ENCODE data around the gene IL16. TPM values are rescaled to one million over a fixed set of nuclear protein-coding genes. Genes with fewer than 3 reads are reported as not detected.

Gene IL16
- total and polyA plus RNA-seq, 9 donors = 1.8 to 16.5 (median 9.0) TPM

- H3K4me3 ChIP-seq = peak overlapping the region; percentile 45
- DNase-seq = no peak
- intact Hi-C loops (cut with DNase I) = no loop called here
- WGBS, 3 donors = 73 to 87% (median 85%) methylated on average over 5 of the region's 5 CpGs
- no peaks in the 10 kb centered on the region for H3K9me3 ChIP-seq
- no peaks in the 10 kb centered on the region for H3K27me3 ChIP-seq
- H3K4me1 ChIP-seq (ENCODE audit: insufficient read depth) = peaks cover 5% of the 10 kb centered on the region
- H3K36me3 ChIP-seq = no peaks in the 10 kb centered on the region
- no peak for TF ChIP-seq EP300 (IDR thresholded peaks at IDR 0.05)
- no peak for TF ChIP-seq CTCF (IDR thresholded peaks at IDR 0.05)
- no peak for TF ChIP-seq POLR2A (IDR thresholded peaks at IDR 0.05)
- H3K27ac ChIP-seq = no peak overlapping the region
Observed at GRCh38 chr15:81184188-81184587, 12.5 kb upstream of the IL16 start.

GRCh38 chr15:81185631-81186295 lies 10.9 kb upstream of the IL16 start:
- WGBS, 3 donors = 71 to 88% (median 86%) methylated on average over 5 of the region's 5 CpGs
- DNase-seq = no peak
- Histone ChIP-seq H3K4me3 (no peak overlapping the region), H3K27me3 (no peaks in the 10 kb centered on the region), H3K36me3 (no peaks in the 10 kb centered on the region), H3K4me1 (ENCODE audit: insufficient read depth) (peaks cover 13% of the 10 kb centered on the region), H3K9me3 (no peaks in the 10 kb centered on the region), H3K27ac (peak overlapping the region in 1 of 2 donors; percentile 14)
- TF ChIP-seq EP300 (IDR thresholded peaks at IDR 0.05) (no peak), POLR2A (IDR thresholded peaks at IDR 0.05) (no peak), CTCF (IDR thresholded peaks at IDR 0.05) (no peak)
- intact Hi-C loops (cut with DNase I) = no loop called here

- WGBS, 3 donors = 88 to 93% (median 92%) methylated on average over 8 of the region's 8 CpGs
- TF ChIP-seq EP300 (IDR thresholded peaks at IDR 0.05) = no peak
- TF ChIP-seq POLR2A (IDR thresholded peaks at IDR 0.05) = no peak
- no peak for TF ChIP-seq CTCF (IDR thresholded peaks at IDR 0.05)
- intact Hi-C loops (cut with DNase I) = no loop called here
- Histone ChIP-seq H3K27ac (no peak overlapping the region), H3K4me3 (no peak overlapping the region), H3K27me3 (no peaks in the 10 kb centered on the region), H3K36me3 (no peaks in the 10 kb centered on the region), H3K4me1 (ENCODE audit: insufficient read depth) (peaks cover 10% of the 10 kb centered on the region), H3K9me3 (no peaks in the 10 kb centered on the region)
- DNase-seq = no peak
Observed at GRCh38 chr15:81188354-81188753, 8.3 kb upstream of the IL16 start.

- Histone ChIP-seq H3K9me3 (no peaks in the 10 kb centered on the region), H3K36me3 (no peaks in the 10 kb centered on the region), H3K4me1 (ENCODE audit: insufficient read depth) (peaks cover 8% of the 10 kb centered on the region), H3K27me3 (no peaks in the 10 kb centered on the region), H3K4me3 (no peak overlapping the region), H3K27ac (peak overlapping the region; percentile 8 to 10)
- DNase-seq = peak in 4 of 5 donors; percentile 47 to 73 (median 64)
- TF ChIP-seq CTCF (IDR thresholded peaks at IDR 0.05) (no peak), EP300 (IDR thresholded peaks at IDR 0.05) (no peak), POLR2A (IDR thresholded peaks at IDR 0.05) (no peak)
- intact Hi-C loops (cut with DNase I) = loop anchor here in 1 of 4 donors (10.0 kb wide), 1 partner anchor 65 kb away; no protein-coding TSS in a partner anchor
- 5 to 10% (median 10%) methylated on average over 11 of the region's 11 CpGs for WGBS, 3 donors
Observed at GRCh38 chr15:81189583-81190283, 6.9 kb upstream of the IL16 start.
